ENCODE measurements around the gene GARS1.

Gene GARS1

DNA sequence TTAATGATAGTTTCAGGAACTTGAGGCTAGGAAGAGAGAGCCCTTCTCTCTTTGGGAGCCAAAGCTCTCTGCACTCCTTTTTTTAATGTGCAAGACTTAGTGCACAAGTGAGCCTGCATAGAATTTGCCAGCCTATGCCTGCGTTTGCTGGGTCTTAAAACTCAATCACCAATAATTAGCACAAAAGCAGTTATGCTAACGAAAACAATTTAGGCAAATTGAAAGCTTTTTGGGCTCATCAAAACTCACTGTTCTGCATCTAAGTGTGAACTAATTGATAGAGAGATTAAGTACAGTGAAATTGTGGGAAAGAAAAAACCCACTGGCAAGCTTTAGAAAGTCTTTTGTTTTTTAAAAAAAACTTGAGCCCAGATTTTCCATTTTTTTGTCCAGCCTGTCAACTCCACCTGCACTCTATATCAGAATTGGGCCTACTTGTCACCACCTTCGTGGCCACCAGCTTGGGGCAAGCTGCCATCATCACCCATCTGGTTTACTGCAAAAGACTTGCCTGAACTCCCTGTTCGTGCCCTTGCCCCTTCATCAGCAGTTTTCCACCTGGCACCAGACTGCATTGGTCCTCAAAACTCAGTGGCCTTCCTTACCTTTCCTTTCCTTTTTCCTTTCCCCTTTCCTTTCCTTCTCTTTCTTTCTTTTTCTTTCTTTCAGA is 49.7 kb downstream of the GARS1 start:
- Mint-ChIP-seq H3K27ac (peak overlapping the region in 1 of 3 experiments; percentile 61), H3K9me3 (no peaks in the 10 kb centered on the region), H3K4me3 (peak overlapping the region in 1 of 3 experiments; percentile 78), H3K36me3 (ENCODE audit: low read depth) (peaks cover 33% of the 10 kb centered on the region), H3K4me1 (no peaks in the 10 kb centered on the region), H3K27me3 (ENCODE audit: low read depth) (no peaks in the 10 kb centered on the region)
- TF ChIP-seq, protein P1, sequence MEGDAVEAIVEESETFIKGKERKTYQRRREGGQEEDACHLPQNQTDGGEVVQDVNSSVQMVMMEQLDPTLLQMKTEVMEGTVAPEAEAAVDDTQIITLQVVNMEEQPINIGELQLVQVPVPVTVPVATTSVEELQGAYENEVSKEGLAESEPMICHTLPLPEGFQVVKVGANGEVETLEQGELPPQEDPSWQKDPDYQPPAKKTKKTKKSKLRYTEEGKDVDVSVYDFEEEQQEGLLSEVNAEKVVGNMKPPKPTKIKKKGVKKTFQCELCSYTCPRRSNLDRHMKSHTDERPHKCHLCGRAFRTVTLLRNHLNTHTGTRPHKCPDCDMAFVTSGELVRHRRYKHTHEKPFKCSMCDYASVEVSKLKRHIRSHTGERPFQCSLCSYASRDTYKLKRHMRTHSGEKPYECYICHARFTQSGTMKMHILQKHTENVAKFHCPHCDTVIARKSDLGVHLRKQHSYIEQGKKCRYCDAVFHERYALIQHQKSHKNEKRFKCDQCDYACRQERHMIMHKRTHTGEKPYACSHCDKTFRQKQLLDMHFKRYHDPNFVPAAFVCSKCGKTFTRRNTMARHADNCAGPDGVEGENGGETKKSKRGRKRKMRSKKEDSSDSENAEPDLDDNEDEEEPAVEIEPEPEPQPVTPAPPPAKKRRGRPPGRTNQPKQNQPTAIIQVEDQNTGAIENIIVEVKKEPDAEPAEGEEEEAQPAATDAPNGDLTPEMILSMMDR (IDR thresholded peaks at IDR 0.05; ENCODE audit: unreplicated experiment in 3 of 3): no peak

DNA sequence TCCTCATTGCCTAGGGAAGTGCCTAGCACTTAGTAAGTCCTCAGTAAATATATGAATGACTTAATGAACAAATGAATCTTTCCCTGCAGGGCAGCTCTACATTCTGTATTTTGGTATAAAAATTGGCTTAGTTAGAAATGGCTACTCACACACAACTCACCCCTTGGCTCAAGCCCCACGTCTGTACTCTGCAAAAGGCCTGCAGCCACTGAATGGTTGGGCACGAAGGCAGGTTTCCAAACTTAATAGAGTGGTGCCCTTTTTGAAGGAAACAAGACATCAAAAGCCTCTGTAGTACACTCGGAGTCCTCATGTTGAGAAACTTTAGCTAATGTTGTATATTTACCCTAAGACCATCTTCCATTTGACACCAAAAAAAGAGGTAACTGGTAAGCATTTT is 51.0 kb downstream of the GARS1 start:
- Mint-ChIP-seq H3K27me3 (ENCODE audit: low read depth) (no peaks in the 10 kb centered on the region), H3K4me1 (no peaks in the 10 kb centered on the region), H3K27ac (no peak overlapping the region), H3K9me3 (no peaks in the 10 kb centered on the region), H3K4me3 (no peak overlapping the region), H3K36me3 (ENCODE audit: low read depth) (peaks cover 31% of the 10 kb centered on the region)
- TF ChIP-seq, protein P1 (IDR thresholded peaks at IDR 0.05; ENCODE audit: unreplicated experiment in 3 of 3): no peak

DNA sequence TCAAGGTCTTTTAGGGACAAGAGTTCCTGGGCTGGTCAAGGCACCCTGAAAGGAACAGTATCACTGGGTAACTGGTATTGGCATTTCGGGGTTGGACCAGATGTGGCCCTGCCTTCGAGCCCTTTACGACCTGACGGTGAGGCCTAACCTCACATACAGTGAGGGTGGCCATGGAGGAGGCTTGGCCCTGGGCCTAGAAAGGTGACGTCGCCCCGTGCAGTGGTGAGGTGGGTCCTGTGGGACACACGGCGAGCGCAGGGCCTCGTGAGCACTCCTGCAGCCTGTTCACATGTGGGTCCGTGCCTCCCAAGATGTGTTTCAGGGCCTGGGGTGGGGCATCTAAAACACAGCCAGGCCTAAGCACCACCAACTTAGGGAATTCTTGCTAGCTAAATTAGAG is 51.5 kb downstream of the GARS1 start:
- Mint-ChIP-seq H3K27me3 (ENCODE audit: low read depth) (no peaks in the 10 kb centered on the region), H3K27ac (no peak overlapping the region)
- TF ChIP-seq, protein P1 (IDR thresholded peaks at IDR 0.05; ENCODE audit: unreplicated experiment in 3 of 3): no peak

DNA sequence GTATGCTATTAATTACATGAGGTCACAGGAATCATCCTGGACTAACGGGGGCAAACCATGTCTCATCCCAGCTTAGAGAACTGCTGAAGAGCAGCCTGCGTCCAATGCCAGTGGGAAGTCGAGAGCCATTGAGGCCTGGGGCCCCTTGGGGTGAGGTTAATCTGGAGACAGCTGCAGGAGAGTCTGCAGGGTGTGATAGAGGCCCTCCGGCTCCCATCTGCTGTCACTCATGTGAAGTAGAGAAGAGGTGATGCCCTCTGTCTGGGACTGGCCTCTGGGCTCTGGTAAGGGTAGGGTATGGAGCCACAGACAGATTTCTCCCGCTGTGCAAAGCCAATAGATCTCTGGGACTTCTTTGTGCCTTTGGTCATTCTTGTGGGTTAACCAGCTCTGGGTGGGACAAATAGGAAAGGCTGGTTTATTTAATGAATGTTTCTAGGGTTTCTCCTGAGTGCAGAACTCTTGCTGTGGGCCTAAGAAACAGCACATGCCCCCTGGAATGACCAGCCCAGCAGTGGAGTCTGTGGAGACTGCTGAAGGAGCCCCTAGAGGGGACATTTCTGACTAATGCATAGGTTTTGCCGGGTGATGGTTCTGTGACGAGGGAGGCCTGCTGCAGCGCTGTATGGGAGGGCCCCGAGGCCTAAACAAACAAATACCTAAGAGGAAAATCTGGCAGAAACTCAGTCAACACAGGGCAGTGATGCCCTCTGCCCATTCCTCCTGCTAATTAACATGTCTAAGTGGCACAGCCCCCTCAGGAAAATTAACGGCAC is 53.1 kb downstream of the GARS1 start:
- Mint-ChIP-seq H3K4me1 (no peaks in the 10 kb centered on the region), H3K9me3 (no peaks in the 10 kb centered on the region), H3K4me3 (no peak overlapping the region), H3K27me3 (ENCODE audit: low read depth) (no peaks in the 10 kb centered on the region), H3K36me3 (ENCODE audit: low read depth) (peaks cover 28% of the 10 kb centered on the region), H3K27ac (no peak overlapping the region)
- TF ChIP-seq, protein P1 (IDR thresholded peaks at IDR 0.05; ENCODE audit: unreplicated experiment in 3 of 3): no peak

More for the DNA sequence above, 51.5 kb downstream of the GARS1 start:
- H3K36me3 Mint-ChIP-seq (ENCODE audit: low read depth): peaks cover 31% of the 10 kb centered on the region
- no peaks in the 10 kb centered on the region for H3K9me3 Mint-ChIP-seq
- H3K4me1 Mint-ChIP-seq: no peaks in the 10 kb centered on the region
- H3K4me3 Mint-ChIP-seq: no peak overlapping the region

DNA sequence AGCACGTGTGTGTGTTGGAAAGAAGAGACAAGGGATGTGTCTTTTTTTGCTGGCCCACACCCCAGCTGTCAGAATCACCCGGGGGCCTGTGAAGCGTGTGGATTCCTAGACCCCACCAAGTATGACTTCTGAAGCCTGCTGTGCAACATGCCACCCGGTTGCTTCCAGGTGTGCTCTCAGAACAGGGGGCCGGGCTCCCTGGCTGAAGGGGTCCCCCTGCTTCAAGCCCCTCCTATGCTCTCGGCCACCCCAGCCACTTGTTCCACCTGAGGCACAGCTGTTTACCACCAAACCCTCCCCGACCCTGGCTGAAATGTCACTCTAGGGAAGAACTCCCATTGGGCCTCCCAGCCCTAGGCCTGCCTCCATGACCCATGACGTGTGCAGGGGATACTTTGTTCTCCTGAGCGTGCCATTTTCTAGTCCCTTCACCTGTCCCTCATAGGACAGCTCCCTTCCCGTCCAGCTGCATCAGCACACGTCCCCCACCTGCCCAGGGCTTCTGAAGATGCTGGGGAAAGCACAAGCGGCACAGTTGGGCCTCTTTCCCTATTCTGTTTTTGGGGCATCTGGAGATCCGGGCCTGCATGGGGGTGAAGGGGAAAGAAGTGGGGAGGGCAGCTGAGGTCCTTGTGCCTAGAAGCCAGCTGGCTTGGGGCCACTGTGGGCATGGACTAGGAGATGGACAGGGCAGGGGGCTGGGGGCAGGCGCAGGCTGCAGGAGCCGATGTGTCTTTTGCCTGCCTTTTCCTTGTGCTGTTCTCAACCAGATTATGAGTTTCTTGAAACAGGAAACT is 54.3 kb downstream of the GARS1 start:
- Mint-ChIP-seq H3K9me3 (no peaks in the 10 kb centered on the region), H3K4me1 (no peaks in the 10 kb centered on the region), H3K27ac (no peak overlapping the region), H3K27me3 (ENCODE audit: low read depth) (no peaks in the 10 kb centered on the region), H3K4me3 (no peak overlapping the region), H3K36me3 (ENCODE audit: low read depth) (peaks cover 20% of the 10 kb centered on the region)
- TF ChIP-seq, protein P1 (IDR thresholded peaks at IDR 0.05; ENCODE audit: unreplicated experiment in 3 of 3): no peak

Data from nephron (organoid).